ENCODE measurements around the gene FBXL7.

Gene FBXL7

GRCh38 chr5:15639288-15639687 lies 139.3 kb downstream of the FBXL7 start:
- TF ChIP-seq POLR2A (IDR thresholded peaks at IDR 0.05; ENCODE audit: low read depth, low read length): no peak
- no peak for DNase-seq (ENCODE audit: insufficient read length, low spot score)
- no peak for FAIRE-seq

- no peak for TF ChIP-seq POLR2A (IDR thresholded peaks at IDR 0.05; ENCODE audit: low read depth, low read length)
- FAIRE-seq (no peak), DNase-seq (ENCODE audit: insufficient read length, low spot score) (no peak)
Observed at GRCh38 chr5:15640116-15640515, 140.1 kb downstream of the FBXL7 start.

DNA sequence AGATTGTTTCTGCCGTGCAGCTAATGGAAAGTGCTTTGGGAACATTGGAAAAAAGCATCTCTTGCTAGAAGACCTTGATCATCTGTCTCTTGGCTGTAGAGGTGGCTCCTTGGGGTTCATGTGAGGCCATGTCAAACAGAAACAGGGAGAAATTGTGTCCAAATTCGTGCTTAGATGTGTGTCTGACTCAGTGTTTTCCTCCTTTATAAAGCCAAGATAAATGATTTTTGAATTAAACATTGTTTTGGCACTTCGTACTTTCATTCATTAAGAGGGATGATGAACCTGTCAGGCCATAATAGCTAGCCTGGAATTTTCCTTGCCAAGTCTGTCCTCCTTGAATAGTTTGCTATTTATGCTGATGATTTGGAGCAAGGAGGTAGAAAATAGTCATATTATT lies 143.8 kb downstream of the FBXL7 start:
- FAIRE-seq: no peak
- no peak for TF ChIP-seq POLR2A (IDR thresholded peaks at IDR 0.05; ENCODE audit: low read depth, low read length)
- DNase-seq (ENCODE audit: insufficient read length, low spot score): no peak

DNA sequence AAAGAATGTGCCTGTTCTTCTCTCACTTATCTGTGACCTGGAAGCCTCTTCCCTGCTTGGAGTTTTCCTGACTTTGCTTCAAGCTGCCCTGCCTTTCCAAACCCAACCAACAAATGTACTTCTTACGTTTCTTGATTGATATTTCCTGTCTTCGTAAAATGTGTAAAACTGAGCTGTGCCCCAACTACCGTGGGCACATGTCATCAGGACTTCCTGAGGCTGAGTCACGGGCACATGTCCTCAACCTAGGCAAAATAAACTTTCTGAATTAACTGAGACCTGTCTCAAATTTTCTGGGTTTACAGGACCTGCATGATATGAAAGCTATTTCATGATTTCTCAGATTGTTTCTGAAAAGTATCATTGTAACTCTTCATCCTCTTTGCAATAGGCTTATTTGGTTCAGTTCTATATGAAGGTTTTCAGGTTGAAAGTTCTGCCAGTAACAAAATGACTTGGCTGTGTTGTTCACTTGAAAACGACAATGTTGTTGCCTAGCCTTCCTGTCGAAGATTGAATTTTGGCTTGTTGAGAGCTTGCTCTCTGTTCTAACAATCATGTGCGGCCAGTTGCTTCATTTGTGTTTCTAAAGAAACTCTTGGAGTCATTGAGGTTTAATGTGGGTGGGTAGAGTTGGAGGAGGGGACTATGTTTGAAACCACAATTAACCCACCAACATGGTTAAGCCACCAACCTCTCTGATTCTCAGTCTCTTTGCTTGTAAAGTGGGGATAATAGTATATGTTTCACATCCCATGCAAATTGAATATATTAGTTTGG lies 145.6 kb downstream of the FBXL7 start:
- no peak for DNase-seq (ENCODE audit: insufficient read length, low spot score)
- peak; percentile 92 for FAIRE-seq

DNA sequence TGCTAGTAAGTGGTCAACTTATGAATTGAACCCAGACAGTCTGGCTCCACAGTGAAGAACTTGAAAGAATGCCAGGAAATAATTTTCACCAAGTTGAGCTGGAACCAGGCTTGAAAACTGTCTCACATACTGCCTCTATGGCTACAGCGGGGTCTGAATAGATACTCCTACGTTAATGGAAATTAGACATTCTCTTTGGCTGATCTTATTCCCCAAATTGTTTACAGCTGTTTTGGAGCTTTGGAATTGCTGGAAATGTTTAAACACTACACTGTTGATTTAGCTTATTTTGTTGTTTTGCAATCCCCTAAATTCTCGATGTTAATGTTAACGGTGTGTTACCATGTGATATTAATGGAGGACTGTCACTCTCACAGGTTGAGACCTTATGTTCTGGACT lies 146.4 kb downstream of the FBXL7 start:
- no peak for TF ChIP-seq POLR2A (IDR thresholded peaks at IDR 0.05; ENCODE audit: low read depth, low read length)
- DNase-seq (ENCODE audit: insufficient read length, low spot score) (no peak), FAIRE-seq (no peak)

More for the DNA sequence above, 145.6 kb downstream of the FBXL7 start:
- TF ChIP-seq POLR2A (IDR thresholded peaks at IDR 0.05; ENCODE audit: low read depth, low read length): no peak

DNA sequence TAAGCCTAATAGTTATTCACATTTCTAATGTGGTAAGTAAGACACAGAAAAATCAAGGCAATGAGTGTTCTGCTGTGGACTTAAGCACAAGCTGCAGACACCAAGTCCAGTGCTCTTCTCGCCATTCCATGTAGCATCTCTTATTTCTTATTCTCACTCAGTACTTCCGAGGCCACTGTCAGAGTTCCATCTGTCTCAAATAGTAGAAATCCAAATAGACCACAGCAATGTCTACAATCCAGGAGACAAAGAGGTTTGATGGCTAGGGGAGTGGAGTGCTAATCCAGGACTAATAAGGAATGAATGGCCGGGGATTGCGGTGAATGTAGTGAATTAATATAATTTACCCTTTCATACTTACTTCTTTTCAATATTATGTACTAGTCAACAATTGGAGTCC lies 147.3 kb downstream of the FBXL7 start:
- no peak for TF ChIP-seq POLR2A (IDR thresholded peaks at IDR 0.05; ENCODE audit: low read depth, low read length)
- no peak for FAIRE-seq
- DNase-seq (ENCODE audit: insufficient read length, low spot score): no peak

DNA sequence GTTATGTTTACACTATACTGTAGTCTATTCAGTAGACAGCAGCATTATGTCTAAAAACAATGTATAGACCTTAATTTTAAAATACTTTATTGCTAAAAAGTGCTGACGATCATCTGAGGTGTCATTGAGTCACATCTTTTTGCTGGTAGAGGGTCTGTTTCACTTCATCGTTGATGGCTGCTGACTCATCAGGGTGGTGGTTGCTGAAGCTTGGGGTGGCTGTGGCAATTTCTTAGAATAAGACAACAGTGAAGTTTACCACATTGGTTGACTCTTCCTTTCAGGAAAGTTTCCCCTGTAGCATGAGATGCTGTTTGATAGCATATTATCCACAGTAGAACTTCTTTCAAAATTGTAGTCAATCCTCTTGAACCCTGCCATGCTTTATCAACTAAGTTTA lies 150.3 kb downstream of the FBXL7 start:
- FAIRE-seq: no peak

GRCh38 chr5:15654779-15655178 lies 154.8 kb downstream of the FBXL7 start:
- no peak for TF ChIP-seq POLR2A (IDR thresholded peaks at IDR 0.05; ENCODE audit: low read depth, low read length)
- peak; percentile 20 for FAIRE-seq
- no peak for DNase-seq (ENCODE audit: insufficient read length, low spot score)

More for the DNA sequence above, 150.3 kb downstream of the FBXL7 start:
- no peak for DNase-seq (ENCODE audit: insufficient read length, low spot score)
- no peak for TF ChIP-seq POLR2A (IDR thresholded peaks at IDR 0.05; ENCODE audit: low read depth, low read length)

GRCh38 chr5:15655683-15656082 lies 155.7 kb downstream of the FBXL7 start:
- FAIRE-seq (peak; percentile 62), DNase-seq (ENCODE audit: insufficient read length, low spot score) (no peak)
- no peak for TF ChIP-seq POLR2A (IDR thresholded peaks at IDR 0.05; ENCODE audit: low read depth, low read length)

DNA sequence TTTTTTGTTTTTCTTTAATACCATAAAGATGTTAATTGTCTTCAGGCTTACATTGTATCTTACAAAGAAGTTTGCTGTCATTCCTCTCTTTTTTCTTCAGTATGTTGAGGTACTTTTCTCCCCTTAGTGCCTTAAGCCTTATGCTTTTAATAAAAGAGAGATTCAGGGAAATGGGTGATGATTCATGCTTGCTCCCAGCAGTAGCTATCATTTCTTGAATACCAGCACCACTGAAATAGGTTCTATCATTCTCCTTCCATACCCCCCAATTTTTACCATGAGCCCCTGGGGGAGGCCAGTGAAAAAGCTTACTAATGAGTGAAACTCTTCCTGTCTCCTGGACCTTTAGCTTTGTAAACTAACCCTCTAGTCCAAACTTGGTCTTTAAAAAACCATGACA lies 165.0 kb downstream of the FBXL7 start:
- no peak for TF ChIP-seq POLR2A (IDR thresholded peaks at IDR 0.05; ENCODE audit: low read depth, low read length)
- DNase-seq (ENCODE audit: insufficient read length, low spot score) (no peak), FAIRE-seq (peak; percentile 73)

GRCh38 chr5:15669826-15670225 lies 169.8 kb downstream of the FBXL7 start:
- FAIRE-seq: peak; percentile 30
- DNase-seq (ENCODE audit: insufficient read length, low spot score): no peak
- no peak for TF ChIP-seq POLR2A (IDR thresholded peaks at IDR 0.05; ENCODE audit: low read depth, low read length)

- FAIRE-seq: no peak
- no peak for TF ChIP-seq POLR2A (IDR thresholded peaks at IDR 0.05; ENCODE audit: low read depth, low read length)
Observed at GRCh38 chr5:15674716-15675115, 174.7 kb downstream of the FBXL7 start.

DNA sequence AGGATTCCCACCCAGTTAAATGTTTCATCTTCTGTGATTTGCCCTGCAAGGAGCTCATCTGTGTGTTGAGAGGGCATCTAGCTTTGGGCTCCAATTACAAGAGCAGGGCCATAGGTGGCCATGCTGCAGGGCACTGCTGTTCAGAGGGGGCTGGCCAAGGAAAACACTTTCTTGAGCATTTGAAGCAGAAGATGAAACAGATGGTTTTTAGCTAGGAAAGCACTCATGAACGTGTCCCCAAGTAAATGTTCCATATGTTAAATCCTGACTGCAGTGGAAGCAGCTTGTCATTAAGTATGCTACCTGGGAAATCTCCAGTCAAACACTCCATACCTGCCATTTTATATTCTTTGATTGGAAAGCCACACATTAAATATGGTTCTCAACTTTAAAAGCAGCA lies 176.6 kb downstream of the FBXL7 start:
- FAIRE-seq (no peak), DNase-seq (ENCODE audit: insufficient read length, low spot score) (no peak)
- TF ChIP-seq POLR2A (IDR thresholded peaks at IDR 0.05; ENCODE audit: low read depth, low read length): no peak

More at GRCh38 chr5:15674716-15675115, 174.7 kb downstream of the FBXL7 start:
- no peak for DNase-seq (ENCODE audit: insufficient read length, low spot score)

- FAIRE-seq (peak; percentile 41), DNase-seq (ENCODE audit: insufficient read length, low spot score) (no peak)
- TF ChIP-seq POLR2A (IDR thresholded peaks at IDR 0.05; ENCODE audit: low read depth, low read length): no peak
Observed at GRCh38 chr5:15679161-15679560, 179.2 kb downstream of the FBXL7 start.

GRCh38 chr5:15680455-15680854 lies 180.5 kb downstream of the FBXL7 start:
- no peak for DNase-seq (ENCODE audit: insufficient read length, low spot score)
- peak; percentile 38 for FAIRE-seq
- no peak for TF ChIP-seq POLR2A (IDR thresholded peaks at IDR 0.05; ENCODE audit: low read depth, low read length)

All from H54 (cell line).